Left lung (tissue), 10 donors: ENCODE measurements around the gene MAST4. TPM values are rescaled to one million over a fixed set of nuclear protein-coding genes. Genes with fewer than 3 reads are reported as not detected.

Experiments used
- ATAC-seq: fragments of 200-7000 bp; cut with Tn5 transposase; one replicate; pipeline ENCODE4 v1.9.1; 2020; ENCODE audit warnings: moderate library complexity
- DNase-seq, 4 donors: peaks; one replicate each; pipeline ENCODE4 v3.0.0-alpha.2; 2013 to 2020
- H3K27ac ChIP-seq, 2 donors: fragments of 200-600 bp; sonication (generic) in 1 of 2; one replicate each; pipeline versions ENCODE4 v1.5.0 to v1.8.0; 2020 to 2021
- H3K27me3 ChIP-seq, 2 donors: fragments of 200-600 bp; sonication (generic) in 1 of 2; one replicate each; pipeline versions ENCODE4 v1.5.0 to v1.8.0; 2020 to 2021
- H3K36me3 ChIP-seq, 2 donors: fragments of 200-600 bp; sonication (generic) in 1 of 2; one replicate each; pipeline versions ENCODE4 v1.5.0 to v1.8.0; 2020 to 2021
- H3K4me1 ChIP-seq, 2 donors: fragments of 200-600 bp; one replicate each; pipeline ENCODE4 v1.8.0; 2021
- H3K4me3 ChIP-seq, 2 donors: fragments of 200-600 bp; sonication (generic) in 1 of 2; one replicate each; pipeline versions ENCODE4 v1.5.0 to v1.8.0; 2020 to 2021; ENCODE audit warnings: mild to moderate bottlenecking in 1 of 2
- H3K9me3 ChIP-seq, 2 donors: fragments of 200-600 bp; sonication (generic) in 1 of 2; one replicate each; pipeline versions ENCODE4 v1.5.0 to v1.8.0; 2020 to 2021
- CTCF ChIP-seq, 2 donors: fragments of 200-600 bp; sonication (generic) in 1 of 2; IDR thresholded peaks; one replicate each; pipeline versions ENCODE4 v1.5.0 to v1.8.0; 2021; ENCODE audit warnings: antibody characterized with exemption in 2 of 2
- intact Hi-C, 2 donors: fragments of 100-400 bp; cut with DNase I; formaldehyde crosslinking; loops; one replicate each; pipeline versions ENCODE4 v1.11.2 to v1.14.2; 2022
- polyA plus RNA-seq, 6 donors: library from polyadenylated mRNA; unstranded; fragments of 120-200 nt; gene quantifications; one replicate each; pipeline ENCODE4 v1.2.1, GENCODE V29; 2013; ENCODE audit not compliant: insufficient read length in 6 of 6
- total RNA-seq, 2 donors: library from RNA; stranded (reverse); fragmentation: NEBNext Ultra II Directional; extraction: Animal tissue kit (Norgen Biotek cat#: 25700); gene quantifications; one replicate each; pipeline ENCODE4 v1.2.1, GENCODE V29; 2021
- donor health status: DM: no; HTN: yes; CAD: no.
- donor health status: DM: no; HTN: no; CAD: no.

Gene MAST4
- total and polyA plus RNA-seq, 8 donors, result 47.7 to 57.6 (median 53.0) TPM

DNA sequence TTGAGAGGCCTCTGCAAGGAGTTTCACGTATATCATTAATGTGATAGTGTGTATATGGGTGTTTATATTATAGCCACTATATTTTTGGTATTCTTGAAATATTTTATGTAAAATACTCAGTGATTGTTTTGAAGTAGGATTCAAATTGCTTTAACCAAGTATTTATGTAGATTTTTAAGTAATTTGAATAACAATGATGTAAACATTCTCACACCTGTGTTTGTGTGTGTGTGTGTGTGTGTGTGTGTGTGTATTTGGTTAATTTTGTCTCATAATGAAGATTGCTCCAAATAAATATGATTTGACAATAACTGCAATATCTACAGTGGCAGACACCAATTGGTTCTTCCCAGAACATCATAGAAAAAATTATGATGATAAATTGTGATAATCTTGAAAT, 307.0 kb downstream of the MAST4 start:
- H3K27me3 ChIP-seq, result no peaks in the 10 kb centered on the region
- no peaks in the 10 kb centered on the region for H3K4me1 ChIP-seq
- no peak overlapping the region for H3K4me3 ChIP-seq
- no peaks in the 10 kb centered on the region for H3K36me3 ChIP-seq
- TF ChIP-seq CTCF (IDR thresholded peaks at IDR 0.05), result no peak
- DNase-seq (no peak), ATAC-seq (no peak)
- intact Hi-C loops, result no loop called here
- no peaks in the 10 kb centered on the region for H3K9me3 ChIP-seq
- H3K27ac ChIP-seq, result no peak overlapping the region

DNA sequence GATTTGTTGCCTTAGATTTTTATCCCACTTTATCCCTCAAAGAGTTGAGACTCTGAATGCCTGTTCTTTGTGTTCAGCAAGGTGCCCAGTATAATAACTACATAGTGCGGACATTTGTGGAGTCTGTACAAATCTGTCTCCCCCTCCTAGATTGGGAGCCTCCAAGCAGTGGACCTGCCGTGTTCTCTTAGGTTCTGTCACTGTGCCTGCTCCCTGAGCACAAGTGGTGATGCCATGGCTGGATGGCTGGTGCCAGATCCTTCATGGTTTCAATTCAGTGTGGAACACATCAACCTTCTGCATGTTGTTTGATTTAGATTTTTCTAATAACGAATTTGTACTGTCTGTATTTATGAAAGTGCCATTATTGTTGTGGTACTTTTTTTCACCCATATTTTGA, 307.5 kb downstream of the MAST4 start:
- no peak overlapping the region for H3K27ac ChIP-seq
- H3K4me3 ChIP-seq, result no peak overlapping the region
- DNase-seq (no peak), ATAC-seq (no peak)
- no peak for TF ChIP-seq CTCF (IDR thresholded peaks at IDR 0.05)
- H3K4me1 ChIP-seq, result no peaks in the 10 kb centered on the region
- H3K36me3 ChIP-seq, result no peaks in the 10 kb centered on the region
- intact Hi-C loops, result no loop called here
- no peaks in the 10 kb centered on the region for H3K9me3 ChIP-seq
- no peaks in the 10 kb centered on the region for H3K27me3 ChIP-seq

DNA sequence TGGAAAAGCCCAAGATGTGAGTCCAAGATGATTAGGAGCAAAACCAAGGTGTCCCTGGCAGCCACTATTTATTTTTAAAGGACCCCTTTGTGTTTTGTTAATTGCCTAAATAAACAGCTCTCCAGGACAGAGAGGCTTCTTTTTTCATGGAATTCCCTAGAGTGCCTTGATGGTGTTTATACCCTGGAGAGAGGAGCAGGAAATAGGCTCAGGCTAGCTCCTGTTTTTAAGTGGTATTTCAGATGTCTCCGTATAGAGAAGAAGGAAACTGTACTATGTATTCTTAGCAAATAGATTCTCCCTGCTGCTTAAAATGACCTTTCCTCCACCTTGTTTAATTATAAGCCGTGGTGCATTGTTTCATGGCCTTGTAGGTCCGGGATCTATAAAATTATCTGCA, 308.0 kb downstream of the MAST4 start:
- H3K27ac ChIP-seq, result no peak overlapping the region
- no peaks in the 10 kb centered on the region for H3K4me1 ChIP-seq
- ATAC-seq, result no peak
- H3K36me3 ChIP-seq, result no peaks in the 10 kb centered on the region
- no peaks in the 10 kb centered on the region for H3K9me3 ChIP-seq
- no peak for TF ChIP-seq CTCF (IDR thresholded peaks at IDR 0.05)
- no peak overlapping the region for H3K4me3 ChIP-seq
- no peaks in the 10 kb centered on the region for H3K27me3 ChIP-seq
- intact Hi-C loops, result no loop called here
- DNase-seq, result no peak

DNA sequence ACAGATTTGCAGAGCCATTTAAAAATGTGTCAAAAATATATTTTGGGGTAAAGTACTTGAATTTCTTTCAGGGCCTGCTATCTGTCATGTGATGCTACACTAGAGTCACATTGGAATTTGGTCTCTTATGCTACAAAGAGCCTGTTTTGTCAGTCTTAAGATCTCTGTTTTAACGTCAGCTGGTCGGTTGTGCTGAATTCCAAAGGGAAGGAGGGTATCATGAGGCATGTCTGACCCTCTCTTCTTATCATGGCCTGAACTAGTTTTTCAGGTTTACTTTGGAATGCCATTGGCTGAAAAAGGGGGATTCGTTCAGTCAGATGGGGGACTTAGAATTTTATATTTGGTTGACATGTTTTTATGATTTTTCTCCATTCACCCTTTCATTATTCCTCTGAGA, 309.8 kb downstream of the MAST4 start:
- Histone ChIP-seq H3K4me3 (no peak overlapping the region), H3K9me3 (no peaks in the 10 kb centered on the region), H3K4me1 (no peaks in the 10 kb centered on the region), H3K36me3 (no peaks in the 10 kb centered on the region), H3K27me3 (no peaks in the 10 kb centered on the region), H3K27ac (no peak overlapping the region)
- intact Hi-C loops, result no loop called here
- DNase-seq (no peak), ATAC-seq (no peak)
- no peak for TF ChIP-seq CTCF (IDR thresholded peaks at IDR 0.05)

GRCh38 chr5:66908230-66908629, 312.0 kb downstream of the MAST4 start:
- intact Hi-C loops, result no loop called here
- TF ChIP-seq CTCF (IDR thresholded peaks at IDR 0.05), result no peak
- no peaks in the 10 kb centered on the region for H3K36me3 ChIP-seq

More at GRCh38 chr5:66908230-66908629, 312.0 kb downstream of the MAST4 start:
- peak; percentile 75 for ATAC-seq
- no peaks in the 10 kb centered on the region for H3K27me3 ChIP-seq
- H3K9me3 ChIP-seq, result no peaks in the 10 kb centered on the region
- H3K27ac ChIP-seq, result no peak overlapping the region
- no peak overlapping the region for H3K4me3 ChIP-seq
- no peak for DNase-seq
- no peaks in the 10 kb centered on the region for H3K4me1 ChIP-seq
